ENCODE data around the gene TMPRSS11D.

Gene TMPRSS11D

GRCh38 chr4:67885762-67886161, 2.0 kb upstream of the TMPRSS11D start:
- DNase-seq (ENCODE audit: low spot score), result no peak

- DNase-seq (ENCODE audit: low spot score), result no peak
Measured at GRCh38 chr4:67884701-67885100, 899 bp upstream of the TMPRSS11D start.

GRCh38 chr4:67883458-67883857, 344 bp downstream of the TMPRSS11D start:
- DNase-seq (ENCODE audit: low spot score), result no peak

GRCh38 chr4:67880866-67881610, 2.8 kb downstream of the TMPRSS11D start:
- no peak for DNase-seq (ENCODE audit: low spot score)

- no peak for DNase-seq (ENCODE audit: low spot score)
Measured at GRCh38 chr4:67879486-67879885, 4.3 kb downstream of the TMPRSS11D start.

GRCh38 chr4:67877086-67877485, 6.7 kb downstream of the TMPRSS11D start:
- DNase-seq (ENCODE audit: low spot score), result no peak

- no peak for DNase-seq (ENCODE audit: low spot score)
Measured at GRCh38 chr4:67874986-67875385, 8.8 kb downstream of the TMPRSS11D start.

- DNase-seq (ENCODE audit: low spot score), result no peak
Measured at GRCh38 chr4:67873116-67873515, 10.7 kb downstream of the TMPRSS11D start.

GRCh38 chr4:67871867-67872266, 11.9 kb downstream of the TMPRSS11D start:
- no peak for DNase-seq (ENCODE audit: low spot score)

GRCh38 chr4:67869580-67870190, 14.1 kb downstream of the TMPRSS11D start:
- no peak for DNase-seq (ENCODE audit: low spot score)

- DNase-seq (ENCODE audit: low spot score), result no peak
Measured at GRCh38 chr4:67861513-67861912, 22.3 kb downstream of the TMPRSS11D start.

- no peak for DNase-seq (ENCODE audit: low spot score)
Measured at GRCh38 chr4:67853336-67853735, 30.5 kb downstream of the TMPRSS11D start.

- no peak for DNase-seq (ENCODE audit: low spot score)
Measured at GRCh38 chr4:67820903-67821302, 62.9 kb downstream of the TMPRSS11D start.

- no peak for DNase-seq (ENCODE audit: low spot score)
Measured at GRCh38 chr4:67810011-67810410, 73.8 kb downstream of the TMPRSS11D start.

- no peak for DNase-seq (ENCODE audit: low spot score)
Measured at GRCh38 chr4:67809502-67809901, 74.3 kb downstream of the TMPRSS11D start.

GRCh38 chr4:67796810-67797209, 87.0 kb downstream of the TMPRSS11D start:
- no peak for DNase-seq (ENCODE audit: low spot score)

- DNase-seq (ENCODE audit: low spot score), result no peak
Measured at GRCh38 chr4:67790721-67791120, 93.1 kb downstream of the TMPRSS11D start.

- DNase-seq (ENCODE audit: low spot score), result no peak
Measured at GRCh38 chr4:67787311-67787710, 96.5 kb downstream of the TMPRSS11D start.

- no peak for DNase-seq (ENCODE audit: low spot score)
Measured at GRCh38 chr4:67785528-67785927, 98.3 kb downstream of the TMPRSS11D start.

- no peak for DNase-seq (ENCODE audit: low spot score)
Measured at GRCh38 chr4:67779631-67780030, 104.2 kb downstream of the TMPRSS11D start.

GRCh38 chr4:67776746-67777145, 107.1 kb downstream of the TMPRSS11D start:
- DNase-seq (ENCODE audit: low spot score), result no peak

Data from hematopoietic multipotent progenitor cell treated with erythropoietin and hydrocortisone succinate and interleukin-3 and kit ligand, for 15 days (in vitro differentiated cells).